ENCODE results near the gene ST3GAL4. TPM values are rescaled to one million over a fixed set of nuclear protein-coding genes. Genes with fewer than 3 reads are reported as not detected.

The ST3GAL4 gene
- total RNA-seq, 4 donors from 2014 or later = 3.4 to 12.4 (median 9.6) TPM

DNA sequence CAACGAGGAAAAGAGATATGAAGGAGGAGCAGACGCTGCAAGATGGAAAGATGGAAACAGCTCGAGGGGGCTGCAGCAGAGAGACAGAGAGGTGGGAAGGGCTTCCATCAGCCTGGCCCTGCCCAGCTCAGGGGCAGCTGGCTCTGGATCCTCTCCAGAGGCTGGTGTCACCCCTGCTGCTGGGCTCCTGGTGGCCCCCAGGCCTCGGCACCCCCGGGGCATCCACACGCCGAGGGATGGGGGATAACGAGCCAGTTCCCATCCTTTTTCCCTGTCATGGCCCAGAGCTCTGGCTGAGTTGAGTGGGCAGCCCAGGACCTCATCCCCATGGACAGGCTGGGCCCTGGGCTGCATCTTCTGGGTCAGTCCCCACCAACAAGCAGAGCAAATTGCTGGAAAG is 102.3 kb downstream of the ST3GAL4 start:
- H3K27me3 ChIP-seq = peaks cover 11 to 15% (median 11%) of the 10 kb centered on the region in 3 donors
- in situ Hi-C loops (cut with MboI; ENCODE audit: low sequenced_read_pairs in 4 of 4) = no loop called here

DNA sequence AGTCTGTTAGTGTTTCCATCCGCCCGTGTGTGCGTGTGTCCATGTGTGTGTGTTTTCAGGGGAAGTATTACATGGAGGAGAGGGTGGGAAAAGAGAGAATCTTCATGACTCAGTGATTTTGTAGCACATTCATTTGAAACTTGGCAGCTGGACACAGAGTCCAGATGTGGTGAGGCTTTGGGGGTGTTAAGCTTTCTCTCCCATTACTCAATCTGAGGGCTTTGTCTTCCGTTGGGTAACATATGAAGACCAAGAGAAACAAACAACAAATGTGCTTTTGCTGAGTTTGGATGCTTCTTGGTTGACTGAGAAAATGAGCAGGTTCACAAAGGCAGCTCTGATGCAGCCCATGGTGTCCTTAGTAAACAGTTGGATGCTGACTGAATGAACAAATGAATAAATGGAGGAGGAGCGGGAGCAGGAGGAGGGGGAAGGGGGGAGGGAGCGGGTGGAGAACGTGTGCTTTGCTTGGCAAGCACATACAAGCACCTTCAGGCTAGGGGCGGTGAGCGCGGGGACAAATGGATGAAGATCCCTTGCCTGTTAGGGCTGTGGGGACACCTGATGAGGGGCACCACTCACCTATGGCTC is 104.3 kb downstream of the ST3GAL4 start:
- Histone ChIP-seq H3K36me3 (no peaks in the 10 kb centered on the region), H3K4me3 (no peak overlapping the region), H3K9me3 (no peaks in the 10 kb centered on the region), H3K27ac (no peak overlapping the region), H3K4me1 (no peaks in the 10 kb centered on the region), H3K27me3 (no peaks in the 10 kb centered on the region)
- DNase-seq = no peak
- in situ Hi-C loops (cut with MboI; ENCODE audit: low sequenced_read_pairs in 4 of 4) (no loop called here), intact Hi-C loops (cut with DNase I; ENCODE audit: low total_unique reads) (loop anchor here (10.0 kb wide), 1 partner anchor 1495 kb away; no protein-coding TSS in a partner anchor)
- TF ChIP-seq POLR2A (IDR thresholded peaks at IDR 0.05) = no peak
- TF ChIP-seq, protein P1, sequence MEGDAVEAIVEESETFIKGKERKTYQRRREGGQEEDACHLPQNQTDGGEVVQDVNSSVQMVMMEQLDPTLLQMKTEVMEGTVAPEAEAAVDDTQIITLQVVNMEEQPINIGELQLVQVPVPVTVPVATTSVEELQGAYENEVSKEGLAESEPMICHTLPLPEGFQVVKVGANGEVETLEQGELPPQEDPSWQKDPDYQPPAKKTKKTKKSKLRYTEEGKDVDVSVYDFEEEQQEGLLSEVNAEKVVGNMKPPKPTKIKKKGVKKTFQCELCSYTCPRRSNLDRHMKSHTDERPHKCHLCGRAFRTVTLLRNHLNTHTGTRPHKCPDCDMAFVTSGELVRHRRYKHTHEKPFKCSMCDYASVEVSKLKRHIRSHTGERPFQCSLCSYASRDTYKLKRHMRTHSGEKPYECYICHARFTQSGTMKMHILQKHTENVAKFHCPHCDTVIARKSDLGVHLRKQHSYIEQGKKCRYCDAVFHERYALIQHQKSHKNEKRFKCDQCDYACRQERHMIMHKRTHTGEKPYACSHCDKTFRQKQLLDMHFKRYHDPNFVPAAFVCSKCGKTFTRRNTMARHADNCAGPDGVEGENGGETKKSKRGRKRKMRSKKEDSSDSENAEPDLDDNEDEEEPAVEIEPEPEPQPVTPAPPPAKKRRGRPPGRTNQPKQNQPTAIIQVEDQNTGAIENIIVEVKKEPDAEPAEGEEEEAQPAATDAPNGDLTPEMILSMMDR (IDR thresholded peaks at IDR 0.05 in 4 of 5, conservative IDR thresholded peaks at IDR 0.05 in 1 of 5) = no peak
- ATAC-seq = peak in 1 of 2 donors; percentile 50

More for the DNA sequence above, 102.3 kb downstream of the ST3GAL4 start:
- no peaks in the 10 kb centered on the region for H3K9me3 ChIP-seq
- no peak for ATAC-seq
- no peak overlapping the region for H3K4me3 ChIP-seq
- H3K36me3 ChIP-seq = no peaks in the 10 kb centered on the region
- H3K27ac ChIP-seq = no peak overlapping the region
- intact Hi-C loops (cut with DNase I; ENCODE audit: low total_unique reads) = loop anchor here (10.0 kb wide), 1 partner anchor 1497 kb away; no protein-coding TSS in a partner anchor
- TF ChIP-seq POLR2A (IDR thresholded peaks at IDR 0.05) = no peak
- TF ChIP-seq, protein P1 (IDR thresholded peaks at IDR 0.05 in 4 of 5, conservative IDR thresholded peaks at IDR 0.05 in 1 of 5) = no peak
- H3K4me1 ChIP-seq = no peaks in the 10 kb centered on the region
- DNase-seq = no peak

DNA sequence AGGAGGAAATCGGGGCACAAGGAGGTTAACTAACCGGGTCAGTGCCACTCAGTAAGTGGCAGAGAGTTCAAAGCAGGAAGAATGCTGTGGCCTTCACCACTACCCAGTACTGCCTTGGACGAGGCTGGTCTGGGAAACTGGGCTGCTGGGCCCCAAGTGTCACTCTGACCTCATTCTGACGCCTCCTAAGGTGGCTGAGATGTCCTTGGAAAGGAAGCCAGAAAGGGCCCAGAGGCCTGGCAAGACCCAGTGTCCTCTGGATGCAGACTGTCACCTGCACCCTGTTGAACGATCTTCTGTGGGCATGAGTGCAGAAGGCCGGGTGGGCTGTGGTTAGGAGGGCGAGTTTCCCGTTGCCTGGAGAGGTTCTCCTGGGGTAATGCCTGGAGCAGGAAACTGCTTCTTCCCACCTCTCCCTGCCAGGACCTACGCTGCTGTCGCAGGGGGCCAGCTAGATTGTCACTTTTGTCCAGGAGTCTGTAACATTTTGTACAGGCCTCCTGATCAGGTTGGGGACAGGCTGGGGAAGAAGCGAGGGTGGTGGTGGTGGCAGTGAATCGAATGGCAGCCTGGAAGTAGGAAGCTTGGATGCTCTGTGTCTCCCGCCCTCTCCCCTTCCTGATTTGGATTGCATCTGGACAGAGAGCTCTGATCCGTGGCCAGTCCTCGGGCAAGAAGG is 105.1 kb downstream of the ST3GAL4 start:
- TF ChIP-seq POLR2A (IDR thresholded peaks at IDR 0.05) = no peak
- TF ChIP-seq, protein P1 (IDR thresholded peaks at IDR 0.05 in 4 of 5, conservative IDR thresholded peaks at IDR 0.05 in 1 of 5) = no peak
- H3K4me3 ChIP-seq = no peak overlapping the region
- DNase-seq = no peak
- no peaks in the 10 kb centered on the region for H3K27me3 ChIP-seq
- in situ Hi-C loops (cut with MboI; ENCODE audit: low sequenced_read_pairs in 4 of 4) = no loop called here
- no peaks in the 10 kb centered on the region for H3K36me3 ChIP-seq
- no peaks in the 10 kb centered on the region for H3K9me3 ChIP-seq
- no peak for ATAC-seq
- intact Hi-C loops (cut with DNase I; ENCODE audit: low total_unique reads) = no loop called here
- H3K27ac ChIP-seq = no peak overlapping the region
- H3K4me1 ChIP-seq = no peaks in the 10 kb centered on the region

DNA sequence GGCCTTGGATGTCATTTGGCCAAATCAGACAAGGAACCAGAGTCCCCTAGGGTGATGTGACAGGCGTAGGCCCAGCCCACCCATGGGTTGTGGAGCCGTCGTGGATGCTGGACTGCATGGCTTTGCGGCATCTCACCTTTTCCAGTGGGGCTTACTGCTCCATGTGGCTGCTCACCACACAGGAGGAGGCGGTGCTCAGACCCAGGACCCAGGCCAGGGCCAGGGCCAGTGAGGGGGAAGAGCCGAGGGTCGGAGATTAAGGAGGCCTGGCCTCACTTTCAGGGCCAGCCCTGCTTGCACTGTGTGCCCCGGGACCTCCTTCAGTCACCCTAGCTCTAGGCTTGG is 105.6 kb downstream of the ST3GAL4 start:
- no peaks in the 10 kb centered on the region for H3K4me1 ChIP-seq
- H3K27me3 ChIP-seq = no peaks in the 10 kb centered on the region
- DNase-seq (no peak), ATAC-seq (no peak)
- in situ Hi-C loops (cut with MboI; ENCODE audit: low sequenced_read_pairs in 4 of 4) (no loop called here), intact Hi-C loops (cut with DNase I; ENCODE audit: low total_unique reads) (no loop called here)
- no peaks in the 10 kb centered on the region for H3K36me3 ChIP-seq
- no peak overlapping the region for H3K27ac ChIP-seq
- H3K4me3 ChIP-seq = no peak overlapping the region
- TF ChIP-seq, protein P1 (IDR thresholded peaks at IDR 0.05 in 4 of 5, conservative IDR thresholded peaks at IDR 0.05 in 1 of 5) = no peak
- TF ChIP-seq POLR2A (IDR thresholded peaks at IDR 0.05) = no peak
- no peaks in the 10 kb centered on the region for H3K9me3 ChIP-seq

Data from gastrocnemius medialis (tissue), 4 donors.